Measurements from ENCODE around the gene MRGPRX3. TPM values are rescaled to one million over a fixed set of nuclear protein-coding genes. Genes with fewer than 3 reads are reported as not detected.

MRGPRX3 gene
- total RNA-seq, 1 donor from 2014 or later: not detected

- DNase-seq (ENCODE audit: low spot score): no peak
Observed at GRCh38 chr11:18168372-18168771, 36.0 kb downstream of the MRGPRX3 start.

- no peak for DNase-seq (ENCODE audit: low spot score)
Observed at GRCh38 chr11:18171377-18172000, 39.1 kb downstream of the MRGPRX3 start.

GRCh38 chr11:18172666-18173065, 40.3 kb downstream of the MRGPRX3 start, which contains the start of gene MRGPRX4:
MRGPRX4 (plus strand) TSS chr11:18172837; CDS start chr11:18173257, 420 bp downstream.
- DNase-seq (ENCODE audit: low spot score): no peak

GRCh38 chr11:18173225-18173866, 41.0 kb downstream of the MRGPRX3 start:
- no peak for DNase-seq (ENCODE audit: low spot score)

Other genes starting within 250 kb of the MRGPRX3 start
- gene SERGEF, start 119.5 kb upstream of the MRGPRX3 start, total RNA-seq: 46.4 TPM
- 1.7 TPM for gene TPH1, start 86.3 kb upstream of the MRGPRX3 start, total RNA-seq
- 21.5 TPM for gene SAAL1, start 26.5 kb upstream of the MRGPRX3 start, total RNA-seq
- not detected for gene MRGPRX4, start 40.3 kb downstream of the MRGPRX3 start, total RNA-seq
- not detected for gene SAA4, start 104.2 kb downstream of the MRGPRX3 start, total RNA-seq
- gene SAA2, start 116.1 kb downstream of the MRGPRX3 start, total RNA-seq: 6.7 TPM
- gene SAA1, start 133.7 kb downstream of the MRGPRX3 start, total RNA-seq: 5.5 TPM
- gene HPS5, start 189.6 kb downstream of the MRGPRX3 start, total RNA-seq: 18.1 TPM
- gene GTF2H1, start 190.0 kb downstream of the MRGPRX3 start, total RNA-seq: 61.4 TPM